ENCODE measurements around the gene LRRC71.

DNA sequence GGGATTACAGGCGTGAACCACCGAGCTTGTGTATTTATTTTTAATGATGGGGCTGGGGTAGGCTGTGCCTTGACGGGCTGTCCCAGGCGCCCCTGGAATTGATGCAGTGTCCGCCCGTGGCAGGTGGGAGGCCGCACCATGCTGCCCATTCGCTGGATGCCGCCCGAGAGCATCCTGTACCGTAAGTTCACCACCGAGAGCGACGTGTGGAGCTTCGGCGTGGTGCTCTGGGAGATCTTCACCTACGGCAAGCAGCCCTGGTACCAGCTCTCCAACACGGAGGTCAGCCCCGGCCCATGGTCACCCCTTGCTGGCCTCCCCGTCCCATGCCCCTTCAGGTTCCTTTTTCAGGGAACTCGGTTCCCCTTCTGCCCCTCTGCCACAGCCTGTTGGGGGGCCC is 40.6 kb upstream of the LRRC71 start:
- no peak for TF ChIP-seq CTCF (IDR thresholded peaks at IDR 0.05)
- no peak for TF ChIP-seq EP300 (IDR thresholded peaks at IDR 0.05)
